ENCODE data around the gene RAB11FIP3. TPM values are rescaled to one million over a fixed set of nuclear protein-coding genes. Genes with fewer than 3 reads are reported as not detected.

The RAB11FIP3 gene, protein sequence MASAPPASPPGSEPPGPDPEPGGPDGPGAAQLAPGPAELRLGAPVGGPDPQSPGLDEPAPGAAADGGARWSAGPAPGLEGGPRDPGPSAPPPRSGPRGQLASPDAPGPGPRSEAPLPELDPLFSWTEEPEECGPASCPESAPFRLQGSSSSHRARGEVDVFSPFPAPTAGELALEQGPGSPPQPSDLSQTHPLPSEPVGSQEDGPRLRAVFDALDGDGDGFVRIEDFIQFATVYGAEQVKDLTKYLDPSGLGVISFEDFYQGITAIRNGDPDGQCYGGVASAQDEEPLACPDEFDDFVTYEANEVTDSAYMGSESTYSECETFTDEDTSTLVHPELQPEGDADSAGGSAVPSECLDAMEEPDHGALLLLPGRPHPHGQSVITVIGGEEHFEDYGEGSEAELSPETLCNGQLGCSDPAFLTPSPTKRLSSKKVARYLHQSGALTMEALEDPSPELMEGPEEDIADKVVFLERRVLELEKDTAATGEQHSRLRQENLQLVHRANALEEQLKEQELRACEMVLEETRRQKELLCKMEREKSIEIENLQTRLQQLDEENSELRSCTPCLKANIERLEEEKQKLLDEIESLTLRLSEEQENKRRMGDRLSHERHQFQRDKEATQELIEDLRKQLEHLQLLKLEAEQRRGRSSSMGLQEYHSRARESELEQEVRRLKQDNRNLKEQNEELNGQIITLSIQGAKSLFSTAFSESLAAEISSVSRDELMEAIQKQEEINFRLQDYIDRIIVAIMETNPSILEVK
- total RNA-seq: 27.5 and 38.9 TPM in 2 replicates

DNA sequence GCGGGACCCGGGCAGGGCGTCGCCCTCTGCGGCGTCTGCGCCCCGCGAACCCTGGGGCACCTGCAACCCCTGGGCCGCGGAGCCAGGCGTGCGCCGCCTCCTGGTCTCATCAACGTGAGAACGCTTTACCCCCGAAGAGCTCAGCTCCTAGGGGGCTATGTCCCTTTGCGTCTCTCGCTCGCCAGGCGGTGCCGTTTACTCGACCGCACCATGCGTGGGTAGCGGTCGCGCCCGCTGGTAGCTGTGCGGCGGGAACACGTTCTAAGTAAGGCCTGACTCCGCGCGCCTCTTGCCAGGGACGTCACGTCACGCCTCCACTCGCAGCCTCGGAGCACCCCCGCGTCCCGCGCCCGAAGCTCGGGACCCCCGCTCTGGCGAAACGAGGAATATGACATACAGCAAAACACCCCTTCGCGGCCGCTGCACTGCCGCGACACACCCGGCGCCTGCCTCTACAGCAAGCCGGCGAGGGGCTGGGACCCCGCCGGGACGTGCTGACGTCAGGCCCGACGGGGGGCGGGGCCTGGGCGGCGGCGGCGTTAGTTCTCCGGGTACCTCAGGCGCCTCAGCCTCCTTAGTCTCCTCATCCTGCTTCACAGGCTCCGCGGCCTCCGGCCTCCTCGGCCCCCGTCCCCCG, at the start of gene RAB11FIP3:
RAB11FIP3 (plus strand) TSS at position 568 of the 637 bp plus-strand sequence. CDS start 358 bp downstream, outside the sequence.

DNA sequence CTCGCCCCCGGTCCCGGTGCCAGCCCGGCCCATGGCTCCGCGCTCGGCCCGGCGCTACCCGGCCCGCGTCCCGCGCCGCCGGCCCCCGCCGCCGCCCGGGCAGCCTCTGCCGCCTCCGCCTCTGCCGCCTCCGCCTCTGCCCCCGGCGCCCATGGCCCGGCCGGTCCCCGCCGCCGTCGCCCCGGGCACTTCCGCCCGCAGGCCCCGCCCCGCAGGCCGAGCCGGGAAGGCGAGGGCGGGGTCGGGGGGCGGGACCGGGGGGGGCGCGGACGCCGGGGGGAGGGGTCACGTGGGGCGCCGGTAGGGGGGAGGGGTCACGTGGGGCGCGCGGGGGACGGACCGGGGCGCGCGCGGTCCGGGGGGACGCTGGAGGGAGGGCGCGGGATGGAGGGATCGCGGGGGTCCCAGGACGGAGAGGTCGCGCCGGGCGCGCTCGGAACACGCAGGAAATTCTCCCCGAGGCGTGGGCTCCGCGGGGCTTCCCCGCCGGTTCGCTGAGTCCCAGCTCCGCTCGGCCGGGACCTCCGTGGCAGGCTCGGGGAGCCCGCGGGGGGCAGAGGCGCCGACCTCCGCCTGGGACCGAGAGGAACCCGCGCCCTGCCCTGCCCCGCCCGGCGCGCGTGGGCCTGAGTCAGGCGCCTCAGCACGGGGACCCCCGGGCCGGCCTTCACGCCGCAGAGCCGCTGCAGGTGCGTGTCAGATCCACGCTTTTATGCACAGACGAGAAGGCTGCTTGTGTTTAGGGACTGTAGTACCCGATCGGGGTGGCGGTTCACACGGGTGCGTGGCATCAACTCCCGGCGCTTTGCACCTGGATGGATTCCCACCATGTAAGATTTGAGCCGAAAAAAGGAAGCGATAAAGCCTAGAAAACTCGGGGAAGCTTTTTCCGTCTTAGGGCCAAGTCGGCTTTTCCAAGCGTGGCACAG, 43.4 kb upstream of the RAB11FIP3 start, which contains the start of gene PGAP6:
PGAP6 (minus strand) TSS at position 190 of the 929 bp plus-strand sequence; CDS start at position 33, 157 bp downstream.

DNA sequence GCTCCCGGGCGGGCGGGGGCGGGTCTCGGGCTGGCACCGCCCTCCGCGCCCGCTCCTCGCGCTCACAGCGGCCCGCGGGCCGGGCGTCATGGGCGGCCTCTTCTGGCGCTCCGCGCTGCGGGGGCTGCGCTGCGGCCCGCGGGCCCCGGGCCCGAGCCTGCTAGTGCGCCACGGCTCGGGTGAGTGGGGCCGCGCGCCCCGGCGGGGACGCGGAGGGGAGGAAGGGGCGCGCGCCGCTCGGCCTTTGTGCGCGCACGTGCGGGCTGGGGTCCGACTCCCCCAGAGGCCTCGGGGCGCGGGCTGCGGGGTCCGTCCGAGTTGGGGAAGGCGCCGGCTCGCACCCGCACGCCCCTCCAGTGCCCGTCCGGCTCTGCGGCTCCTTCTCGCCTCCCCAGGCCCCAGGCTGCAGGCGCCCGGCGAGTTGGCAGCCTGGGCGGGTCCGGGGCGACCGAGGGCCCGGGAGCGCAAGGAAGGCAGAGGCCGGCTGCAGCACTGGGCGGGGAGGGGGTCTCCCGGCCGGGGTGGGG, 28.3 kb upstream of the RAB11FIP3 start, which contains the start of gene NME4:
NME4 (plus strand) TSS at position 65 of the 527 bp plus-strand sequence; CDS start at position 89, 24 bp downstream.

DNA sequence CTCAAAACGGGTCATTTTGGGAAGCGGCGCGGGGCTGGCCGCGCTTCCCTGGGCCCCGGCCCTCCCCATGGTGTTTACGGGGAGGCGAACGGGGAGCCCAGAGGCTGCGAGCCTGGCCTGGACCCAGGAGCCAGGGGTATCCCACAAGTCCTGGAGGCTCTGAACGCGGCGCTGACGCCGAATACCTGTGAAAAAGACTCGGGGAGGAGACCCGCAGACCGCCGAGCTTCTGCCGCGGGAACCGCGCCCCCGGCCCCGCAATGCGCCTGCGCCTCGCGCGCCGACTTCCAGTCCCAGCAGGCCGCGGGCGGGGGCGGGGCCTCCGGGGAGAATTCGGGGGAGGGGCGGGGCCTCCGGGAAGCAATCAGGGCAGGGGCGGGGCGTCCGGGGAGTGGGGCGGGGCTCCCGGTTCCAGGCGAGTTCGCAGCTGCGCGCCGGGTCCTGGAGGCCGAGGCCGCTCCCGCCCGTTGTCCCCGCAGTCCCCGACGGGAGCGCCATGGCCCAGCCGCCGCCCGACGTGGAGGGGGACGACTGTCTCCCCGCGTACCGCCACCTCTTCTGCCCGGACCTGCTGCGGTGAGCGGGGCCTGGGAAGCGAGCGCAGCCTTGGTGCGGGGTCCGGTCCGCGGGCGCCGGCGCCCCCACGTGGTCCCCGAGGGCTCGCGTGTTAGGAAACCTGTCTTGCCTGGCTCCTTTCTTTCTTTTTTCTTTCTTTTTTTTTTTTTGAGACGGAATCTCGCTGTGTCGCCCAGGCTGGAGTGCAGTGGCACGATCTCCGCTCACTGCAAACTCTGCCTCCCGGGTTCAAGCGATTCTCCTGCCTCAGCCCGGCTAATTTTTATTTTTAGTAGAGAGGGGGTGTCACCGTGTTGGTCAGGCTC, 23.7 kb upstream of the RAB11FIP3 start, which contains the start of gene DECR2:
DECR2 (plus strand) TSS at position 418 of the 881 bp plus-strand sequence; CDS start at position 497, 79 bp downstream.

GRCh38 chr16:527015-527903, 101.8 kb downstream of the RAB11FIP3 start, which contains the start of gene CAPN15:
TSS of gene CAPN15 (plus strand) at chr16:527712. CDS start at chr16:546839, 19,127 bp downstream.

GRCh38 chr16:560204-560700, 134.8 kb downstream of the RAB11FIP3 start, which contains the start of gene PRR35:
TSS of gene PRR35 (plus strand) at chr16:560394. CDS start at chr16:563295, 2,901 bp downstream.

GRCh38 chr16:566475-567372, 141.3 kb downstream of the RAB11FIP3 start, which contains the start of gene NHLRC4:
TSS of gene NHLRC4 (plus strand) at chr16:567005. CDS start at chr16:568048, 1,043 bp downstream.

DNA sequence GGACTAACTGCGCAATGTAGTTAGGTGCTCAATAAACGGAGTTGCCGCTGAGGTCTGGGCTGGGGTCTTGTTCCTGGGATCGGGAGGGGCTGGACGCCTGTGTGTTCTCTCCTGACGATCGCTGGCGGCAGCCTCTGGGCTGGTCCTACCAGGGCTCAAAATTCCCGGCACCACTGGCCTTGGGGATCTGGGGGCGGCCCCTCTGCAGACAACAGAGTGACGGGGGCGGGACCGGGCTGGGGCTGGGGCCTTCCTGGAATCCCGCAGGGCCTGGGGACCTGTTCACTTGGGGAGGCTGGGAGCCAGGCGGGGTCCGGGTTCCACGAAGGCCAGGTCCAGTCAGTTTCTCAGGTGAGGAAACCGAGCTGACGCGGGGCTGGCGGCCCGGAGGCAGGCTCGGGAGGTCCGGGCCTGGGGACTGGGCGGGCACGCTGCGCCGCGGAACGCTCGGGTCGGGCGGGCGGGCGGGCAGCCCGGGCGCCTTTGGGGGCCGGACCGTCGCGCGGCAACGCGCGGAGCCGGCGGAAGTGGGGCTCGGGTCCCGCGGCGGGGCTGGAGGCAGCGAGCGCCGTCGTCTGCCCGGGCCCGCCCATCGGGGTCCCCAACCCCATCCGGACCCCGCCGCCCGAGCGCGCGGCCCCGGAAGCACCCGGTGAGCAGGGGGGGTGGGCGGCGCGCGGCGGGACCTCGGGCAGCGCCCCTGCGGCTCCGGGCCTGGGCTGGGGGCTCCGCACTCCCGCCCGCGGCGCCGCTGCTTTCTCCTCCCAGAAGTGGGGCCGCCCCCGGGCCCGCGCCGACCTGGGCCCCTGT, 144.2 kb downstream of the RAB11FIP3 start, which contains the start of gene PIGQ:
PIGQ (plus strand) TSS at position 524 of the 810 bp plus-strand sequence. CDS start 4,107 bp downstream, outside the sequence.

Other genes with a start within 250 kb of the RAB11FIP3 start
- gene HBA1, start 249.0 kb upstream of the RAB11FIP3 start, total RNA-seq: not detected in 2 replicates
- gene HBQ1, start 245.2 kb upstream of the RAB11FIP3 start, total RNA-seq: 0.17 and 0.33 TPM in 2 replicates
- 21.2 and 36.2 TPM in 2 replicates for gene LUC7L, start 196.2 kb upstream of the RAB11FIP3 start, total RNA-seq
- 35.3 and 41.0 TPM in 2 replicates for gene FAM234A, start 190.8 kb upstream of the RAB11FIP3 start, total RNA-seq
- gene RGS11, start 149.7 kb upstream of the RAB11FIP3 start, total RNA-seq: under 0.01 and 0.33 TPM in 2 replicates
- not detected in 2 replicates for gene ARHGDIG, start 145.1 kb upstream of the RAB11FIP3 start, total RNA-seq
- gene PDIA2, start 142.5 kb upstream of the RAB11FIP3 start, total RNA-seq: 0.09 and 0.11 TPM in 2 replicates
- gene AXIN1, start 72.9 kb upstream of the RAB11FIP3 start, total RNA-seq: 16.1 and 18.0 TPM in 2 replicates
- gene MRPL28, start 55.1 kb upstream of the RAB11FIP3 start, total RNA-seq: 55.8 and 65.9 TPM in 2 replicates
- gene PGAP6, start 43.7 kb upstream of the RAB11FIP3 start, total RNA-seq: 62.1 and 67.1 TPM in 2 replicates
- 31.6 and 32.1 TPM in 2 replicates for gene NME4, start 28.4 kb upstream of the RAB11FIP3 start, total RNA-seq
- 10.2 and 13.8 TPM in 2 replicates for gene DECR2, start 23.8 kb upstream of the RAB11FIP3 start, total RNA-seq
- 18.3 and 25.2 TPM in 2 replicates for gene CAPN15, start 102.1 kb downstream of the RAB11FIP3 start, total RNA-seq
- gene PRR35, start 134.7 kb downstream of the RAB11FIP3 start, total RNA-seq: not detected in 2 replicates
- gene NHLRC4, start 141.4 kb downstream of the RAB11FIP3 start, total RNA-seq: 2.2 and 2.3 TPM in 2 replicates
- 15.1 and 15.9 TPM in 2 replicates for gene PIGQ, start 144.3 kb downstream of the RAB11FIP3 start, total RNA-seq
- gene RAB40C, start 164.4 kb downstream of the RAB11FIP3 start, total RNA-seq: 9.2 and 10.9 TPM in 2 replicates
- gene WFIKKN1, start 205.3 kb downstream of the RAB11FIP3 start, total RNA-seq: under 0.01 and 0.09 TPM in 2 replicates
- 46.4 and 47.7 TPM in 2 replicates for gene METTL26, start 210.7 kb downstream of the RAB11FIP3 start, total RNA-seq
- 6.9 and 9.4 TPM in 2 replicates for gene MCRIP2, start 216.2 kb downstream of the RAB11FIP3 start, total RNA-seq
- gene WDR90, start 223.7 kb downstream of the RAB11FIP3 start, total RNA-seq: 6.2 and 6.4 TPM in 2 replicates
- 23.5 and 23.8 TPM in 2 replicates for gene RHOT2, start 242.5 kb downstream of the RAB11FIP3 start, total RNA-seq

Measured in dermis lymphatic vessel endothelial cell (primary cell).